HepG2 (cell line): ENCODE data around the gene DNMT3B. TPM values are rescaled to one million over a fixed set of nuclear protein-coding genes. Genes with fewer than 3 reads are reported as not detected.

Experiments used
- CAMTA2 ChIP-seq: sonication (generic); formaldehyde crosslinking; IDR thresholded peaks from 2 replicates; pipeline ENCODE4 v1.4.0; 2020; ENCODE audit warnings: mild to moderate bottlenecking, missing genetic modification reagents, borderline replicate concordance
- CENPX ChIP-seq: sonication (generic); formaldehyde crosslinking; IDR thresholded peaks from 2 replicates; pipeline ENCODE4 v1.9.0; 2021; ENCODE audit warnings: mild to moderate bottlenecking, missing genetic modification reagents, moderate library complexity
- ETV5 ChIP-seq: IDR thresholded peaks from 2 replicates; pipeline ENCODE4 v1.6.1; 2018; ENCODE audit warnings: missing biosample characterization, missing genetic modification reagents, inconsistent platforms, borderline replicate concordance
- FOXO1 ChIP-seq: sonication (generic); formaldehyde crosslinking; IDR thresholded peaks from 2 replicates; pipeline ENCODE4 v1.4.0; 2020; ENCODE audit warnings: missing genetic modification reagents
- GABPB1 ChIP-seq: IDR thresholded peaks from 2 replicates; pipeline ENCODE4 v1.6.1; 2016; ENCODE audit warnings: mild to moderate bottlenecking, missing genetic modification reagents, moderate library complexity, missing compliant biosample characterization
- HES4 ChIP-seq: sonication (generic); formaldehyde crosslinking; IDR thresholded peaks from 2 replicates; pipeline ENCODE4 v1.9.0; 2021; ENCODE audit warnings: mild to moderate bottlenecking, missing genetic modification reagents, borderline replicate concordance
- HOXA9 ChIP-seq: sonication (generic); formaldehyde crosslinking; IDR thresholded peaks from 2 replicates; pipeline ENCODE4 v1.8.1; 2022; ENCODE audit warnings: missing genetic modification reagents, mild to moderate bottlenecking, moderate library complexity, borderline replicate concordance
- HOXD1 ChIP-seq: sonication (generic); formaldehyde crosslinking; IDR thresholded peaks from 2 replicates; pipeline ENCODE4 v1.5.0; 2020; ENCODE audit warnings: missing genetic modification reagents
- KDM2A ChIP-seq: sonication (generic); formaldehyde crosslinking; IDR thresholded peaks from 2 replicates; pipeline ENCODE4 v1.4.0; 2020; ENCODE audit warnings: low read depth, missing genetic modification reagents, borderline replicate concordance
- KLF16 ChIP-seq, 2 experiments: sonication (generic) in 1 of 2; formaldehyde crosslinking in 1 of 2; IDR thresholded peaks; 2 replicates each; pipeline versions ENCODE4 v1.6.1 to v1.8.0; 2016 to 2023; ENCODE audit warnings: missing genetic modification reagents in 2 of 2, missing compliant biosample characterization in 1 of 2
- MEIS1 ChIP-seq: sonication (generic); formaldehyde crosslinking; IDR thresholded peaks from 2 replicates; pipeline ENCODE4 v1.9.0; 2021; ENCODE audit warnings: mild to moderate bottlenecking, missing genetic modification reagents, moderate library complexity, borderline replicate concordance
- MEIS2 ChIP-seq: sonication (generic); formaldehyde crosslinking; IDR thresholded peaks from 2 replicates; pipeline ENCODE4 v1.9.0; 2021; ENCODE audit warnings: mild to moderate bottlenecking, missing genetic modification reagents
- RELA ChIP-seq: sonication (generic); formaldehyde crosslinking; IDR thresholded peaks from 2 replicates; pipeline ENCODE4 v1.4.0; 2020; ENCODE audit warnings: missing genetic modification reagents
- SALL1 ChIP-seq: sonication (generic); formaldehyde crosslinking; IDR thresholded peaks from 2 replicates; pipeline ENCODE4 v1.8.0; 2022; ENCODE audit warnings: mild to moderate bottlenecking, missing genetic modification reagents
- SYNCRIP ChIP-seq: fragments of 200-400 bp; formaldehyde crosslinking; IDR thresholded peaks from 2 replicates; pipeline ENCODE4 v1.6.1; 2018; ENCODE audit warnings: mild to moderate bottlenecking, low read depth, low read length; ENCODE audit not compliant: insufficient read depth
- ZFP1 ChIP-seq: IDR thresholded peaks from 2 replicates; pipeline ENCODE4 v1.6.1; 2016
- ZKSCAN8 ChIP-seq: IDR thresholded peaks from 2 replicates; pipeline ENCODE4 v1.6.1; 2016; ENCODE audit warnings: borderline replicate concordance, missing genetic modification reagents, missing compliant biosample characterization
- ZNF337 ChIP-seq: sonication (generic); formaldehyde crosslinking; IDR thresholded peaks from 2 replicates; pipeline ENCODE4 v1.5.1; 2020; ENCODE audit warnings: missing genetic modification reagents, low read depth, mild to moderate bottlenecking, borderline replicate concordance
- ZNF441 ChIP-seq: sonication (generic); formaldehyde crosslinking; IDR thresholded peaks from 2 replicates; pipeline ENCODE4 v1.7.0; 2021; ENCODE audit warnings: missing genetic modification reagents, borderline replicate concordance
- polyA plus RNA-seq, 8 experiments: library from polyadenylated mRNA; depleted of rRNA in 3 of 8; stranded (reverse) in 7 of 8; unstranded in 1 of 8; fragments of >200 nt; fragmentation: Illumina TruSeq in 4 of 8; extraction: Trizol in 4 of 8; gene quantifications; 2 replicates each; pipeline versions ENCODE4 v1.2.1 to v1.2.3, GENCODE V29; 2011 to 2016; ENCODE audit warnings: low read depth in 4 of 8, missing spikeins in 1 of 8, mixed read lengths in 1 of 8; ENCODE audit not compliant: insufficient read depth in 1 of 8
- total RNA-seq, 5 experiments: library from RNA; depleted of rRNA; stranded (reverse); fragments of >200 nt; fragmentation: Illumina TruSeq; extraction: Trizol; gene quantifications; 2 replicates each; pipeline ENCODE4 v1.2.3, GENCODE V29; 2016; ENCODE audit warnings: low read depth in 1 of 5
- TF ChIP-seq, protein P1 (sequence below): sonication (generic); formaldehyde crosslinking; conservative IDR thresholded peaks from 2 replicates; pipeline ENCODE4 v1.4.0; 2020; ENCODE audit warnings: missing genetic modification reagents
- TF ChIP-seq, protein P2 (sequence below): sonication (generic); formaldehyde crosslinking; IDR thresholded peaks from 2 replicates; pipeline ENCODE4 v1.5.1; 2020; ENCODE audit warnings: mild to moderate bottlenecking, missing genetic modification reagents, moderate library complexity
- TF ChIP-seq, protein P3 (sequence below): sonication (generic); formaldehyde crosslinking; IDR thresholded peaks from 2 replicates; pipeline ENCODE4 v1.4.0; 2020; ENCODE audit warnings: mild to moderate bottlenecking, low read depth, missing genetic modification reagents

The DNMT3B gene
- total and polyA plus RNA-seq, 2 of the 13 experiments (the other 11 are each of a cell fraction or from before 2014, with no cell fraction given): 3.8 to 13.9 TPM

DNA sequence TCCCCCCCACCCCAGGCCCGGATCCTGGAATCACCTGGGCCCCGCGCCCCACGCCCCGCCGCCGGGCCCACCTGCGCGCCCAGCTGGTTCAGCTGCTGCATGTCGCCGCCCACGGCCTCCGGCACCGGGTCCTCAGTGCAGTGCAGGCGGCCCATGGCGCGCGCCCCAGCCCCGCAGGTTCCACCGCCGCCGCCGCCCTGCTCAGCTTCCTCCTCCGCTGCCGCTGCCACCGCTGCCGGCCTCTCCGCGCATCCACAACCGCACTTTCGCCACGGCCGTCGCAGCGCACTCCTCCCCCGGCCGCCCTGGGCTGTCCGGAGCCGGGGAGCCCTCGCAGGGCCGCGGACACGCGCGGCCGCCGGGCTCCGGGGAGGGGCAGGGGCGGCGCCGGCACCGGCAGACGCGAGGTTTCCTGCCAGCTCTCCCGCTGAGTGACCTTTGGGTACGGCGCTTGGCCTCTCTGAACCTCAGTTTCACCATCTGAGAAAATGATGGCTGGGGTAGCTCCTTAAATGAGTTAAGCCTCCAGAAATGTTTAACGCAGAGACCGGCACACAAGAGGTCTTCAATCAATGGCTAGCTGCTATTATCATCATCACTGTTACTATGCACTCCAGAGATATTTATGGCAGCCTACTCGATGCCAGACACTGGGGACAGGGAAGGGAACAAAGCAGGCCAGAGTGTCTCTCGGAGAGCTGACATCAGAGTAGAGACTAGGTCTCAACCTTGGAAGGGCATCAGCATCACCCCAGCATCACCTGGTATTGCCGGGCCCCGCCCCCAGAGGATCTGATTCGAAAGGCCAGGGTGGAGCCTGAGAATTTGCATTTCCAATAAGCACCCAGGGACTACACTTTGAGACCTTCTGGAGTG lies 18.7 kb upstream of the DNMT3B start, which contains the start of gene COMMD7 (continued):
- TF ChIP-seq KDM2A (peak; percentile 71; the same call in 1 of the 2 replicates), ZFP1 (peak; percentile 22; the same call in 1 of the 2 replicates), MEIS2 (CRISPR knock-in tag) (peak; percentile 89; the same call in 1 of the 2 replicates), HOXA9 (CRISPR knock-in tag) (peak; percentile 94), GABPB1 (peak; percentile 80), HES4 (peak; percentile 59; the same call in 1 of the 2 replicates), CENPX (no peak), ETV5 (CRISPR knock-in tag) (peak; percentile 15; the same call in 1 of the 2 replicates), ZNF441 (peak; percentile 64), ZKSCAN8 (CRISPR knock-in tag) (peak; percentile 26; the same call in 1 of the 2 replicates), MEIS1 (CRISPR knock-in tag) (no peak), KLF16 (CRISPR knock-in tag; IDR thresholded peaks at IDR 0.05) (peak in 1 of 2 experiments; percentile 70; a peak in 1 of 4 replicates), ZNF337 (no peak), CAMTA2 (CRISPR knock-in tag) (0 out of 2 replicates have a peak, but pooled peaks have one; percentile 60), RELA (CRISPR knock-in tag) (no peak), FOXO1 (CRISPR knock-in tag) (0 out of 2 replicates have a peak, but pooled peaks have one; percentile 65), SALL1 (peak; percentile 67), SYNCRIP (no peak), HOXD1 (CRISPR knock-in tag) (0 out of 2 replicates have a peak, but pooled peaks have one; percentile 53)
- TF ChIP-seq, protein P1, sequence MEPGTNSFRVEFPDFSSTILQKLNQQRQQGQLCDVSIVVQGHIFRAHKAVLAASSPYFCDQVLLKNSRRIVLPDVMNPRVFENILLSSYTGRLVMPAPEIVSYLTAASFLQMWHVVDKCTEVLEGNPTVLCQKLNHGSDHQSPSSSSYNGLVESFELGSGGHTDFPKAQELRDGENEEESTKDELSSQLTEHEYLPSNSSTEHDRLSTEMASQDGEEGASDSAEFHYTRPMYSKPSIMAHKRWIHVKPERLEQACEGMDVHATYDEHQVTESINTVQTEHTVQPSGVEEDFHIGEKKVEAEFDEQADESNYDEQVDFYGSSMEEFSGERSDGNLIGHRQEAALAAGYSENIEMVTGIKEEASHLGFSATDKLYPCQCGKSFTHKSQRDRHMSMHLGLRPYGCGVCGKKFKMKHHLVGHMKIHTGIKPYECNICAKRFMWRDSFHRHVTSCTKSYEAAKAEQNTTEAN (CRISPR knock-in tag): peak; percentile 55; the same call in 1 of the 2 replicates
- TF ChIP-seq, protein P2, sequence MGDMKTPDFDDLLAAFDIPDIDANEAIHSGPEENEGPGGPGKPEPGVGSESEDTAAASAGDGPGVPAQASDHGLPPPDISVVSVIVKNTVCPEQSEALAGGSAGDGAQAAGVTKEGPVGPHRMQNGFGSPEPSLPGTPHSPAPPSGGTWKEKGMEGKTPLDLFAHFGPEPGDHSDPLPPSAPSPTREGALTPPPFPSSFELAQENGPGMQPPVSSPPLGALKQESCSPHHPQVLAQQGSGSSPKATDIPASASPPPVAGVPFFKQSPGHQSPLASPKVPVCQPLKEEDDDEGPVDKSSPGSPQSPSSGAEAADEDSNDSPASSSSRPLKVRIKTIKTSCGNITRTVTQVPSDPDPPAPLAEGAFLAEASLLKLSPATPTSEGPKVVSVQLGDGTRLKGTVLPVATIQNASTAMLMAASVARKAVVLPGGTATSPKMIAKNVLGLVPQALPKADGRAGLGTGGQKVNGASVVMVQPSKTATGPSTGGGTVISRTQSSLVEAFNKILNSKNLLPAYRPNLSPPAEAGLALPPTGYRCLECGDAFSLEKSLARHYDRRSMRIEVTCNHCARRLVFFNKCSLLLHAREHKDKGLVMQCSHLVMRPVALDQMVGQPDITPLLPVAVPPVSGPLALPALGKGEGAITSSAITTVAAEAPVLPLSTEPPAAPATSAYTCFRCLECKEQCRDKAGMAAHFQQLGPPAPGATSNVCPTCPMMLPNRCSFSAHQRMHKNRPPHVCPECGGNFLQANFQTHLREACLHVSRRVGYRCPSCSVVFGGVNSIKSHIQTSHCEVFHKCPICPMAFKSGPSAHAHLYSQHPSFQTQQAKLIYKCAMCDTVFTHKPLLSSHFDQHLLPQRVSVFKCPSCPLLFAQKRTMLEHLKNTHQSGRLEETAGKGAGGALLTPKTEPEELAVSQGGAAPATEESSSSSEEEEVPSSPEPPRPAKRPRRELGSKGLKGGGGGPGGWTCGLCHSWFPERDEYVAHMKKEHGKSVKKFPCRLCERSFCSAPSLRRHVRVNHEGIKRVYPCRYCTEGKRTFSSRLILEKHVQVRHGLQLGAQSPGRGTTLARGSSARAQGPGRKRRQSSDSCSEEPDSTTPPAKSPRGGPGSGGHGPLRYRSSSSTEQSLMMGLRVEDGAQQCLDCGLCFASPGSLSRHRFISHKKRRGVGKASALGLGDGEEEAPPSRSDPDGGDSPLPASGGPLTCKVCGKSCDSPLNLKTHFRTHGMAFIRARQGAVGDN (CRISPR knock-in tag): peak; percentile 76
- TF ChIP-seq, protein P3, sequence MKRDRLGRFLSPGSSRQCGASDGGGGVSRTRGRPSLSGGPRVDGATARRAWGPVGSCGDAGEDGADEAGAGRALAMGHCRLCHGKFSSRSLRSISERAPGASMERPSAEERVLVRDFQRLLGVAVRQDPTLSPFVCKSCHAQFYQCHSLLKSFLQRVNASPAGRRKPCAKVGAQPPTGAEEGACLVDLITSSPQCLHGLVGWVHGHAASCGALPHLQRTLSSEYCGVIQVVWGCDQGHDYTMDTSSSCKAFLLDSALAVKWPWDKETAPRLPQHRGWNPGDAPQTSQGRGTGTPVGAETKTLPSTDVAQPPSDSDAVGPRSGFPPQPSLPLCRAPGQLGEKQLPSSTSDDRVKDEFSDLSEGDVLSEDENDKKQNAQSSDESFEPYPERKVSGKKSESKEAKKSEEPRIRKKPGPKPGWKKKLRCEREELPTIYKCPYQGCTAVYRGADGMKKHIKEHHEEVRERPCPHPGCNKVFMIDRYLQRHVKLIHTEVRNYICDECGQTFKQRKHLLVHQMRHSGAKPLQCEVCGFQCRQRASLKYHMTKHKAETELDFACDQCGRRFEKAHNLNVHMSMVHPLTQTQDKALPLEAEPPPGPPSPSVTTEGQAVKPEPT (CRISPR knock-in tag): no peak
